Measurements from ENCODE around the gene EGR2.

DNA sequence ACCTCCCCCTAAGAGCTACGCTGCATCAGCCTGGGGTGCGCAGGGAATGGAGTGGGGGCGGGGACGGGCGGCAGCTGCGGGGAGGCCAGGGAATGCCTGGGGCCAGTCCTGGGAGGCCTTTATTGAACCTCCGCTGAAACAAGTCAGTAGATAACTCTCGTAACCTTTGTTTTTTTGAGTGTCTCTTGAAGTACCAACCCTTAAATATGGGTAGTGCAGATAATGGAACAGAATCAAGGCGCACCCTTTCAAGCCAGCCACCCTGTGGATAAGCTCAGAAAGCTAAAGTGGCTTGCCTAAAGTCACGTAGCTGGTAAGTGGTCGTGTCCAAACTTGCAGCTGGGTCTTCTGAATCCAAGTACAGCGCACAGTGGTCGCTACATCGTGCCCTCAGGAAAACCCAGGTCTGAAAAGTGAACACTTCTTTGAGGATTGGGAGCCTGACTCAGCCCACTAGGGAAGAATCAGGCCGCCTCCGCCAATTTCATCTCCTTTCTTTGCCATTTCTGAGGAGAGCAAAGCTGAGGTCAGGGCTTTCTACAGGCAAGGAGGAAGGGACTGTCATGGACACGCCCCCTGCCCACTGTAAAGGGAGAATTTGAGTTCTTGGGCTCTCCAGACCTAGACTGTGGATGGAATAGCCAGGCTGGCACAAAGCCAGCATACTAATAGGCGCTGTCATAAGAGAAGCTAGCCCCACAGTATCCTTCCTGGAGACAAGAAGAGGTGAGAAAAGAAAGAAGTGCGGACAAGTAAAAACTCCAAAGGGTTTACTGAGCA is 3.2 kb upstream of the EGR2 start:
- no peak for TF ChIP-seq POLR2A (IDR thresholded peaks at IDR 0.05; ENCODE audit: low read depth, low read length)
- TF ChIP-seq POLR2AphosphoS5 (IDR thresholded peaks at IDR 0.05; ENCODE audit: low read depth, low read length), result no peak
- TF ChIP-seq TAF1 (IDR thresholded peaks at IDR 0.05; ENCODE audit: low read depth, low read length), result no peak
- TF ChIP-seq SPI1 (IDR thresholded peaks at IDR 0.05; ENCODE audit: low read depth, low read length), result no peak

Measured in GM12891 (cell line).